Activated CD8-positive, alpha-beta memory T cell treated with anti-CD3 and anti-CD28 coated beads, Interleukin-2, amount 50 U/mL, for 48 hours (primary cell): ENCODE data around the gene BRPF1.

ENCODE experiments used
- DNase-seq: peaks from one replicate; pipeline ENCODE4 v3.0.0-alpha.2; 2020

BRPF1 gene

GRCh38 chr3:9703736-9704346 lies 27.7 kb upstream of the BRPF1 start, which contains the start of gene CPNE9:
Gene CPNE9, plus strand, starts transcription at chr3:9703833. Its CDS starts 164 bp downstream, at chr3:9703997.
- DNase-seq, result no peak

GRCh38 chr3:9704347-9705322 lies 26.9 kb upstream of the BRPF1 start:
- DNase-seq, result no peak

GRCh38 chr3:9710174-9710739 lies 21.3 kb upstream of the BRPF1 start:
- no peak for DNase-seq

- no peak for DNase-seq
Observed at GRCh38 chr3:9712415-9712814, 19.1 kb upstream of the BRPF1 start.

- no peak for DNase-seq
Observed at GRCh38 chr3:9713142-9713541, 18.4 kb upstream of the BRPF1 start.

- no peak for DNase-seq
Observed at GRCh38 chr3:9715136-9715535, 16.4 kb upstream of the BRPF1 start.

- DNase-seq, result peak; percentile 60
Observed at GRCh38 chr3:9715764-9716437, 15.6 kb upstream of the BRPF1 start.

- no peak for DNase-seq
Observed at GRCh38 chr3:9716801-9717555, 14.6 kb upstream of the BRPF1 start.

- DNase-seq, result no peak
Observed at GRCh38 chr3:9717563-9717962, 14.0 kb upstream of the BRPF1 start.

- DNase-seq, result no peak
Observed at GRCh38 chr3:9718118-9718517, 13.4 kb upstream of the BRPF1 start.

- DNase-seq, result no peak
Observed at GRCh38 chr3:9721015-9721699, 10.4 kb upstream of the BRPF1 start.

- no peak for DNase-seq
Observed at GRCh38 chr3:9721700-9722060, 9.9 kb upstream of the BRPF1 start.

GRCh38 chr3:9725775-9726515 lies 5.6 kb upstream of the BRPF1 start:
- no peak for DNase-seq

GRCh38 chr3:9727041-9727595 lies 4.4 kb upstream of the BRPF1 start:
- peak; percentile 74 for DNase-seq

GRCh38 chr3:9727743-9728142 lies 3.8 kb upstream of the BRPF1 start:
- DNase-seq, result no peak

GRCh38 chr3:9729419-9729818 lies 2.1 kb upstream of the BRPF1 start:
- DNase-seq, result no peak

- no peak for DNase-seq
Observed at GRCh38 chr3:9730657-9731205, 804 bp upstream of the BRPF1 start.

GRCh38 chr3:9732080-9732739 lies 675 bp downstream of the BRPF1 start:
- peak; percentile 78 for DNase-seq

GRCh38 chr3:9732740-9733115 lies 1.2 kb downstream of the BRPF1 start:
- DNase-seq, result no peak

GRCh38 chr3:9736831-9737230 lies 5.3 kb downstream of the BRPF1 start:
- no peak for DNase-seq
